C4-2B (cell line): ENCODE results near the gene KLHDC10.
"Not testable (repeated sequence)": the region's sequence is repeated elsewhere in the genome, so short reads cannot be mapped to it uniquely, and the experiment has no call there.

Experiments
- H3K27ac ChIP-seq: fragments of 450-650 bp; 2 replicates; pipeline ENCODE4 v1.5.1; 2017
- ZFX ChIP-seq: fragments of 450-650 bp; IDR thresholded peaks from 2 replicates; pipeline ENCODE4 v1.6.1; 2017
- TF ChIP-seq, protein P1 (sequence below): fragments of 450-650 bp; conservative IDR thresholded peaks from 2 replicates; pipeline ENCODE4 v1.5.1; 2017; ENCODE audit warnings: mild to moderate bottlenecking

KLHDC10 gene

DNA sequence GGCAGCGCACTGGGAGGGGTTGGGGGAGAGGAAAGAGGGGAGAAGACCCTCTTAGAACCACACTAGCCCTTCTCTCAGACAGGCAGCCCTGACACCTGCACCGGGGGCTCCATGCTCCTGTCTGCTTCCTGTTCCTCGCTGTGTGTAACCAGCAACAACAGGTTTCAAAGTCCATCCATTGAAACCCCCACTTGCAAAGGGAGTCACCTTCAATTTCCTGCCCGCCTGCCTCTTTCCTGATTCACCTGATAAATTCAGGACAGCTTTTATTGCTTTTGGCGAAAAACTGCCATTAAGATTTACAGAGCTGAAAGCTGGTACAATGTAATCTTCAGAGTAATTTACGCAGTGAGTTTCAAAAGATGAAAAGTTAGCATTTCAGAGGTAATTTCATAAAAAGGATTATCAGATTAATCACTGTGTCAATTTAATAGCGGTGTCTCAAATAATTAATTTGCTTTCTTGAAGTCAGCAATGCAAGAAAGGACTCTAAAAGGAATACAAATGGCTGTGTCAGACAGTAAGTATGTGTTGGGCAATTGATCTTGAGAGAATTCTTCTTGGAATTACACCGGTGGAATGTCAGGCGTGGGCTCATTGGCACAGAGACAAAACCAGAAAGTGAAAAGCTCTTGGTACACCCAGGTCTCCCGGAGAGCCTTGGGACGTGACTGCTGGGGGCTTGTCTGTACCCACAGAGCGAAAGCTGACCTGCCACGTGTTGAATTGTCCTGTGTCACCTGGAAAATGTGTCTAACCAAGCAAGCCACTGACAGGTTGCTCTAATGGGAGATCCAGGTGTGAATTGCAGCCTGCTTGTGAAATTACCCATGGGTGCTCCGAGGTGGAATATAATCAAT, 74.2 kb downstream of the KLHDC10 start:
- no peak overlapping the region for H3K27ac ChIP-seq
- TF ChIP-seq, protein P1, sequence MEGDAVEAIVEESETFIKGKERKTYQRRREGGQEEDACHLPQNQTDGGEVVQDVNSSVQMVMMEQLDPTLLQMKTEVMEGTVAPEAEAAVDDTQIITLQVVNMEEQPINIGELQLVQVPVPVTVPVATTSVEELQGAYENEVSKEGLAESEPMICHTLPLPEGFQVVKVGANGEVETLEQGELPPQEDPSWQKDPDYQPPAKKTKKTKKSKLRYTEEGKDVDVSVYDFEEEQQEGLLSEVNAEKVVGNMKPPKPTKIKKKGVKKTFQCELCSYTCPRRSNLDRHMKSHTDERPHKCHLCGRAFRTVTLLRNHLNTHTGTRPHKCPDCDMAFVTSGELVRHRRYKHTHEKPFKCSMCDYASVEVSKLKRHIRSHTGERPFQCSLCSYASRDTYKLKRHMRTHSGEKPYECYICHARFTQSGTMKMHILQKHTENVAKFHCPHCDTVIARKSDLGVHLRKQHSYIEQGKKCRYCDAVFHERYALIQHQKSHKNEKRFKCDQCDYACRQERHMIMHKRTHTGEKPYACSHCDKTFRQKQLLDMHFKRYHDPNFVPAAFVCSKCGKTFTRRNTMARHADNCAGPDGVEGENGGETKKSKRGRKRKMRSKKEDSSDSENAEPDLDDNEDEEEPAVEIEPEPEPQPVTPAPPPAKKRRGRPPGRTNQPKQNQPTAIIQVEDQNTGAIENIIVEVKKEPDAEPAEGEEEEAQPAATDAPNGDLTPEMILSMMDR = no peak

DNA sequence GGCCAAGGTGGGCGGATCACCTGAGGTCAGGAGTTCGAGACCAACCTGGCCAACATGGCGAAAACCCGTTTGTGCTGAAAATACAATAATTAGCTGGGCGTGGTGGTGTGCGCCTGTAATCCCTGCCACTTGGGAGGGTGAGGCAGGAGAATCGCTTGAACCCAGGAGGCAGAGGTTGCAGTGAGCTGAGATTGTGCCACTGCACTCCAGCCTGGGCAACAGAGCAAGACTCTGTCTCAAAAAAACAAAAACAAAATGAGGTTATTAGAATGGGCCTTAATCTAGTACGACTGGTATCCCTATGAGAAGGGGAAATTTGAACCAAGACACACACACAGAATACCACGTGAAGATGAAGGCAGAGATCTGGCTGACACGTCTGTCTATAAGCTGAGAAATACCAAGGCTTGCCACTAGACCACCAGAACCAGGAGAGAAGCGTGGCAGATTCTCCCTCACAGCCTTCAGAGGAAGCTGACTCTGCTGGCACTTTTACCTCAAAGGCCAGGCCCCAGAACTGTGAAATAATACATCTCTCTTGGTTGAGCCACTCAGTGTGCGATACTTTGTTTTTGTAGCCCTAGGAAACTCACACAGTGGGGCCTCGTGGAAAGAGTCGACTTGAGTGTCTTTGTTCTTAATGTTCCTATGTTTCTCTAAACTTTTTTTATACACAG, 75.2 kb downstream of the KLHDC10 start:
- TF ChIP-seq, protein P1 = no peak
- no peak for TF ChIP-seq ZFX
- H3K27ac ChIP-seq = no peak overlapping the region

DNA sequence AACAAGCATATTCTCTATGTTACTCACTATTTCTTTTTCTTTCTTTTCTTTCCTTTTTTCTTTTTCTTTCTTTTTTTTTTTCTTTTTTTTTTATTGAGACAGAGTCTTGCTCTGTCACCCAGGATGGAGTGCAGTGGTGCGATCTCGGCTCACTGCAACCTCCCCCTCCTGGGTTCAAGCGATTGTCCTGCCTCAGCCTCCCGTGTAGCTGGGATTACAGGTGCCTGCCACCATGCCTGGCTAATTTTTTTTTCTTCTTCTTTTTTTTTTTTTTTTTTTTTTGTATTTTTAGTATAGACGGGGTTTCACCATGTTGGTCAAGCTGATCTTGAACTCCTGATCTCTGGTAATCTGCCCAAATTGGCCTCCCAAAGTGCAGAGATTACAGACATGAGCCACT, 75.8 kb downstream of the KLHDC10 start:
- H3K27ac ChIP-seq = not testable (repeated sequence)

DNA sequence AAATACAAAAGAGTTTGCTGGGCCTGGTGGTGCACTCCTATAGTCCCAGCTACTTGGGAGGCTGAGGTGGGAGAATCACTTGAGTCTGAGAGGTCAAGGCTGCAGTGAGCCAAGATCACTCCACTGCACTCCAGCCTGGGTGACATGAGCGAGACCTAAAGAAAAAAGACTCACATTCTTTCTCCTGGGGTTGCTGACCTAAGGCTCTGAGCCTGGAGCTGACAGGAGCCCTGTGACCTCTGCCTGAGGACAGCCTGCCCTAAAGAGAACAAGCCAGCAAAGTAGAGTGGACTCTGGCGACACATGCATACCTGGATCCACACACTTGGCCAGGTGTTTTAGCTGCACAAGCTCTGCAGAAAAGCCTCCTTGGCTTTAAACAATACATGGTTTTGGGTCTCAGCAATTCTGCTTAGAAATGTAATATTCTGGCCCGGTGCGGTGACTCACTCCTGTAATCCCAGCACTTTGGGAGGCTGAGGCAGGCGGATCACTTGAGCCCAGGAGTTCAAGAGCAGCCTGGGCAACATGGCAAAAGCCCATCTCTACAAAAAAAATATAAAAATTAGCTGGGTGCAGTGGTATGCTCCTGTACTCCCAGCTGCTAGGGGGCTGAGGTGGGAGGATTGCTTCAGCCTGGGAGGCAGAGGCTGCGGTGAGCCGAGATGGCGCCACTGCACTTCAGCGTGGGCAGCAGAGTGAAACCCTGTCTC, 76.5 kb downstream of the KLHDC10 start:
- no peak for TF ChIP-seq ZFX
- TF ChIP-seq, protein P1 = no peak
- no peak overlapping the region for H3K27ac ChIP-seq

DNA sequence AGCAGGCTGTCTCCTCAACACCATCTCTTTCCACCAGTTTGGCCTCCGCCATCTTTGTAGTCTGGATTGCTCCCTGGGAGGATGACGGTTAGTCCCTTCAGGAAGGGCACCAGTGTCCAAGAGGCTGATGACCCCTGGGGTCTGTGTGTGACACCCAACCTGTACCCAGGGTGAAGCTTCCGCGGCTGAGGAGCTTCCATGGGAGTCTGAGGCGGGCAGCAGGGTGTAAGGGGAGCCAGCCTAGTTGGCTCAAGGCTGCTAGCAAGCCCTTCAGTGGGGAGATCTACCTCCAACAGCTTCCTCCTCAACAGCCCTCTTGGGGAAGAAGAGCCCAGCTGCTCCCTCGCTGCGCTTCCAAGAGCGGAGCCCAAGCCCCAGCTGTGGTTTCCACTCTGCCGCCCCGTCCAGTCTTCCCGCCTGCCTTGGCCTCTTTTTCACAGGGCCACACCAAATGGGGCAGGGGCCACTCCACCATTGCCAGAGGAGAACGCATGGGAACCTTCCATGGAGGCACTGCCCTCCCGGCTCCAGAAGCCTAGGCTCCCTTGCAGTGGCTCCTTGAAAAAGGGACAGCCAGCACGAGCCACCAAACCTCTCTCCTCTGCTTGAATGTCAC, 77.5 kb downstream of the KLHDC10 start:
- no peak overlapping the region for H3K27ac ChIP-seq
- TF ChIP-seq ZFX = no peak
- TF ChIP-seq, protein P1 = no peak

DNA sequence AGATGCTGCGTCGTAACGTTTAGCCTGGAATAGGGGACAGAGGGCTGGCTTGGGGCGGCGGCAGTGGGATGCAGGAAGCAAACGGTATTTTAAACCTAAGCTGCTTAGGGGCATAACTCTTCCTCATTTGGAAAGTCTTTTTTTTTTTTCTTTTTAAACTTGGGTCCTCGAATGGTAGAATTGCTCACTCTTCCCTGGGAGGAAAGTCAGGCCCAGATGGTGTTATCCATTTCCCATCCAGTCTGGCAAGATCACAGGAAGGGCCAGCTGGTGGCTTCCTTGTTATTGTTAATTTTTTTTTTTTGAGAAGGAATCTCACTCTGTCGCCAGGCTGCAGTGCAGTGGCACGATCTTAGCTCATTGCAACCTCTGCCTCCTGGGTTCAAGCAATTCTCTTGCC, 78.2 kb downstream of the KLHDC10 start:
- TF ChIP-seq, protein P1 = no peak
- TF ChIP-seq ZFX = no peak
- H3K27ac ChIP-seq = no peak overlapping the region

DNA sequence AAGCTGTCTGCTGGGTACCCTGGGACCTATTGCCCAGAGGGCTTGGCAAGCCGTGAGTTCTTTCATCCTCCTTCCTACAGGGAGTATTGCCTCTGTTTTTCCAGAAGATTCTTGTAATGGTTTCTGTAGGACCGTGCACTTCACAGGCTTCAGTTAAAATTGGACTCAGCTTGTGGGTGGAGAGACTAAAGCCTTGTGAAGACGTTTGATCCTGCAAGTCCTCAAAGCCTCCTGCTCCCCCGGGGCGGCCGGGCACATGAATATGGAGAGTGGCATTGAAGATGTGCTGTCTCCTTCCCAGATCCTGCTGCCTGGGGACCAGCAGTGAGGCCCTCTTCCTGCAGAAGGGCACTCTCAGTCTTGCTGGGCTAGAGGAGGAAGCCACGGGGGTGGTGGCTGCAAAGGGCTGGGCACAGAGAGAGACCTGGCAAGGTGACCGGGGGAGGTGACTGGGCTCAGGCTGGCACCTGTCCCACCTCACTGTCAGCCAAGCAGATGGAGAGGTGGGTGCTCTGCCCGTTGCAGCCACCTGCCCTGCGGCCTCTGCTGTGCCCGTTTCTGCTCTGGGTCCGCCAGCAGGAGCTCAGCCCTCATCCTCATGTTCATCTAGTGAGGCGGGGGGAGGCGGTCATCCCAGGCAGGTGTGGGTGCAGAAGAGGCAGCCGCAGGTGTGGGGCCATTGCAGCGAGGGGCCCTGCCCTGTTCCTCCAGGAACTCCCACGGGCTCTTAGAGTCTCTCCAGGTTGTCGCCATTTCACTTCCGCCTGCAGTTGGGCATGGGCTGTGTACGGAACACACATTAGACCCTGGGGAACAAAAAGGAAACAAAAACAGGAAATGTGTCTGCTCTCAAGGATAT, 79.2 kb downstream of the KLHDC10 start:
- TF ChIP-seq ZFX = no peak
- TF ChIP-seq, protein P1 = no peak
- no peak overlapping the region for H3K27ac ChIP-seq
